ENCODE data around the gene CD3E. TPM values are rescaled to one million over a fixed set of nuclear protein-coding genes. Genes with fewer than 3 reads are reported as not detected.

Gene CD3E
- total and polyA plus RNA-seq, 2 of the 8 experiments (the other 6 are each of a cell fraction or from before 2014, with no cell fraction given), result not detected

DNA sequence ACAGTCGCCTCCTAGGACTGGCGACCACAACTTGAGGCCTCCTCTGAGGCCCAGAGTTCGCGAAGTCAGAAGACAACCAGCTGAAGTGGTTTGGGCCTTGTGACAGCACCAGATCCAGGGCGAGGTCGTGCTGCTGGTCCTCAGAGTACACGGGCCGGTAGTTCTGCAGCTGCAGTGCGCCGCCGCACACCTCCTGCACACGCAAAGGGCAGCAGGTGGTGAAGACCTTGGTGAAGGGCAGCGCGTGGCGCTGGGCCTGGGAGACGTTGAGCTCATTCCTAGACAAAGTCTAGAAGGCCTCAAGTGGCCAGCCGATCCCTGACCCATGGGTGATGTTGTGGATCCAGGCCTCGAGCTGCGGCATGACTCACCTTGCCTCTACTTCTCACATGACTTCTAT, 18.2 kb downstream of the CD3E start:
- no peaks in the 10 kb centered on the region for H3K79me2 ChIP-seq (ENCODE audit: control insufficient read depth in 1 of 2, insufficient read depth in 2 of 2, low read length in 2 of 2)
- H2BK120ac ChIP-seq (replicated peaks; ENCODE audit: low read depth, low read length), result no peak overlapping the region
- no peaks in the 10 kb centered on the region for H3K4me1 ChIP-seq (replicated peaks in 1 of 4; ENCODE audit: control insufficient read depth in 3 of 4, insufficient read depth in 4 of 4, low read length in 3 of 4)
- H2BK20ac ChIP-seq (ENCODE audit: low read length), result no peak overlapping the region
- H3K27ac ChIP-seq (ENCODE audit: low read depth, low read length), result no peak overlapping the region
- no peak overlapping the region for H3K14ac ChIP-seq (ENCODE audit: insufficient read length)
- no peaks in the 10 kb centered on the region for H3K36me3 ChIP-seq (ENCODE audit: control insufficient read depth in 2 of 4, insufficient read depth in 4 of 4, low read length in 3 of 4)
- H3K9me3 ChIP-seq (ENCODE audit: insufficient read depth in 2 of 2, low read depth in 1 of 2, low read length in 1 of 2), result no peaks in the 10 kb centered on the region
- H3K18ac ChIP-seq (ENCODE audit: extremely low read depth, low read length), result no peak overlapping the region
- DNase-seq (ENCODE audit: low read depth in 1 of 2, low spot score in 2 of 2) (no peak), FAIRE-seq (no peak)
- CTCF ChIA-PET (ENCODE audit: partially characterized antibody), result interaction anchor here (0.8 kb wide), 1 partner anchor 17 kb away, joined by 3 read pairs; no protein-coding TSS in a partner anchor
- POLR2A ChIA-PET (ENCODE audit: partially characterized antibody), result no interaction called here
- H3K4me2 ChIP-seq (ENCODE audit: insufficient read depth in 1 of 2, low read depth in 2 of 2, low read length in 2 of 2), result no peak overlapping the region
- no peak overlapping the region for H3K23ac ChIP-seq (ENCODE audit: insufficient read length)
- no peak overlapping the region for H2BK15ac ChIP-seq (ENCODE audit: low read length)
- 94% methylated on average over 19 of the region's 19 CpGs; no CpG with 5 or more reads in 1 of the 2 experiments for WGBS, 2 experiments (ENCODE audit: extremely low coverage in 1 of 2, insufficient coverage in 1 of 2, insufficient read length in 1 of 2, insufficient replicate concordance in 2 of 2, low coverage in 1 of 2, low lambda C conversion rate in 2 of 2, missing lambda C conversion rate in 1 of 2)
- no peak overlapping the region for H2BK5ac ChIP-seq (ENCODE audit: low read depth, low read length)
- TF ChIP-seq CTBP2 (IDR thresholded peaks at IDR 0.05; ENCODE audit: borderline replicate concordance, insufficient read depth, insufficient read length, low read length), result no peak
- TF ChIP-seq SIN3A (conservative IDR thresholded peaks at IDR 0.05 in 1 of 2, IDR thresholded peaks at IDR 0.05 in 1 of 2; ENCODE audit: low read depth in 1 of 2, low read length in 2 of 2), result no peak
- TF ChIP-seq RXRA (IDR thresholded peaks at IDR 0.05; ENCODE audit: insufficient read depth, low read depth, low read length), result no peak
- TF ChIP-seq, protein P1, sequence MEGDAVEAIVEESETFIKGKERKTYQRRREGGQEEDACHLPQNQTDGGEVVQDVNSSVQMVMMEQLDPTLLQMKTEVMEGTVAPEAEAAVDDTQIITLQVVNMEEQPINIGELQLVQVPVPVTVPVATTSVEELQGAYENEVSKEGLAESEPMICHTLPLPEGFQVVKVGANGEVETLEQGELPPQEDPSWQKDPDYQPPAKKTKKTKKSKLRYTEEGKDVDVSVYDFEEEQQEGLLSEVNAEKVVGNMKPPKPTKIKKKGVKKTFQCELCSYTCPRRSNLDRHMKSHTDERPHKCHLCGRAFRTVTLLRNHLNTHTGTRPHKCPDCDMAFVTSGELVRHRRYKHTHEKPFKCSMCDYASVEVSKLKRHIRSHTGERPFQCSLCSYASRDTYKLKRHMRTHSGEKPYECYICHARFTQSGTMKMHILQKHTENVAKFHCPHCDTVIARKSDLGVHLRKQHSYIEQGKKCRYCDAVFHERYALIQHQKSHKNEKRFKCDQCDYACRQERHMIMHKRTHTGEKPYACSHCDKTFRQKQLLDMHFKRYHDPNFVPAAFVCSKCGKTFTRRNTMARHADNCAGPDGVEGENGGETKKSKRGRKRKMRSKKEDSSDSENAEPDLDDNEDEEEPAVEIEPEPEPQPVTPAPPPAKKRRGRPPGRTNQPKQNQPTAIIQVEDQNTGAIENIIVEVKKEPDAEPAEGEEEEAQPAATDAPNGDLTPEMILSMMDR (IDR thresholded peaks at IDR 0.05; ENCODE audit: control extremely low read depth in 1 of 3, insufficient read depth in 1 of 3, low read depth in 1 of 3, low read length in 3 of 3), result no peak
- TF ChIP-seq TBP (IDR thresholded peaks at IDR 0.05; ENCODE audit: low read depth, low read length), result no peak
- TF ChIP-seq EGR1 (IDR thresholded peaks at IDR 0.05; ENCODE audit: borderline replicate concordance, low read depth, low read length), result no peak
- peak overlapping the region; percentile 30 for H4K91ac ChIP-seq (replicated peaks; ENCODE audit: insufficient read length, low read length)
- no peaks in the 10 kb centered on the region for H3K27me3 ChIP-seq (replicated peaks in 1 of 4; ENCODE audit: control insufficient read depth in 3 of 4, extremely low read depth in 1 of 4, insufficient read depth in 3 of 4, low read length in 3 of 4)
- H3K9ac ChIP-seq (replicated peaks in 1 of 4; ENCODE audit: extremely low read depth in 1 of 4, low read depth in 3 of 4, low read length in 3 of 4), result no peak overlapping the region
- H2AFZ ChIP-seq (ENCODE audit: low read length), result no peak overlapping the region
- H4K20me1 ChIP-seq (replicated peaks in 1 of 2; ENCODE audit: control insufficient read depth in 1 of 2, insufficient read depth in 2 of 2, low read length in 2 of 2), result no peaks in the 10 kb centered on the region
- H3K4me3 ChIP-seq (ENCODE audit: extremely low read depth in 1 of 4, insufficient read depth in 2 of 4, low read depth in 3 of 4, low read length in 4 of 4), result no peak overlapping the region
- no peaks in the 10 kb centered on the region for H3K79me1 ChIP-seq (ENCODE audit: low read depth, low read length)
- no peak overlapping the region for H4K5ac ChIP-seq (ENCODE audit: insufficient read length, low read depth, low read length)
- H3K4ac ChIP-seq (replicated peaks; ENCODE audit: insufficient read length, low read depth, low read length), result no peak overlapping the region
- H3K23me2 ChIP-seq (ENCODE audit: low read depth, low read length), result no peaks in the 10 kb centered on the region
- no peak overlapping the region for H3K56ac ChIP-seq (replicated peaks; ENCODE audit: insufficient read length, low read depth, low read length)
- H2AK5ac ChIP-seq (ENCODE audit: low read depth, low read length), result no peak overlapping the region
- H2BK12ac ChIP-seq (ENCODE audit: low read depth, low read length), result no peak overlapping the region
- H4K8ac ChIP-seq (ENCODE audit: extremely low read depth, insufficient read depth, low read length), result no peak overlapping the region

Measured in H1 (cell line).